Measurements from ENCODE around the gene FOXK2.
"Not testable (repeated sequence)": the region's sequence is repeated elsewhere in the genome, so short reads cannot be mapped to it uniquely, and the experiment has no call there.

The FOXK2 gene

GRCh38 chr17:82536512-82537201 lies 17.1 kb downstream of the FOXK2 start:
- H3K9me3 ChIP-seq (ENCODE audit: control insufficient read depth, insufficient read depth, low read length): no peaks in the 10 kb centered on the region
- no peaks in the 10 kb centered on the region for H3K36me3 ChIP-seq (ENCODE audit: insufficient read depth, low read length)
- no peak overlapping the region for H3K9ac ChIP-seq (ENCODE audit: low read depth, low read length)
- peaks cover 35% of the 10 kb centered on the region for H3K4me1 ChIP-seq (ENCODE audit: insufficient read depth, low read length)

- not testable (repeated sequence) for H3K9ac ChIP-seq (ENCODE audit: low read depth, low read length); H3K9me3 ChIP-seq (ENCODE audit: control insufficient read depth, insufficient read depth, low read length); H3K36me3 ChIP-seq (ENCODE audit: insufficient read depth, low read length)
- H3K4me1 ChIP-seq (ENCODE audit: insufficient read depth, low read length): peaks cover 35% of the 10 kb centered on the region
Measured at GRCh38 chr17:82537228-82537627, 17.7 kb downstream of the FOXK2 start.

DNA sequence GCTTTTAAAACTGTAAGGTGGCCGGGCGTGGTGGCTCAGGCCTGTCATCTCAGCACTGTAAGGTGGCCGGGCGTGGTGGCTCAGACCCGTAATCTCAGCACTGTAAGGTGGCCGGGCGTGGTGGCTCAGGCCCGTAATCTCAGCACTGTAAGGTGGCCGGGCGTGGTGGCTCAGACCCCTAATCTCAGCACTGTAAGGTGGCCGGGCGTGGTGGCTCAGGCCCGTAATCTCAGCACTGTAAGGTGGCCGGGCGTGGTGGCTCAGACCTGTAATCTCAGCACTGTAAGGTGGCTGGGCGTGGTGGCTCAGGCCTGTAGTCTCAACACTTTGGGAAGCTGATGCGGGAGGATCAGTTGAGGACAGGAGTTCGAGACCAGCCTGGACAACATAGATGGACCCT lies 19.5 kb downstream of the FOXK2 start:
- H3K9ac ChIP-seq (ENCODE audit: low read depth, low read length); H3K9me3 ChIP-seq (ENCODE audit: control insufficient read depth, insufficient read depth, low read length); H3K36me3 ChIP-seq (ENCODE audit: insufficient read depth, low read length): not testable (repeated sequence)
- H3K4me1 ChIP-seq (ENCODE audit: insufficient read depth, low read length): peaks cover 28% of the 10 kb centered on the region

- H3K36me3 ChIP-seq (ENCODE audit: insufficient read depth, low read length): no peaks in the 10 kb centered on the region
- H3K9me3 ChIP-seq (ENCODE audit: control insufficient read depth, insufficient read depth, low read length): no peaks in the 10 kb centered on the region
- H3K4me1 ChIP-seq (ENCODE audit: insufficient read depth, low read length): no peaks in the 10 kb centered on the region
- H3K9ac ChIP-seq (ENCODE audit: low read depth, low read length): no peak overlapping the region
Measured at GRCh38 chr17:82542439-82542838, 22.9 kb downstream of the FOXK2 start.

DNA sequence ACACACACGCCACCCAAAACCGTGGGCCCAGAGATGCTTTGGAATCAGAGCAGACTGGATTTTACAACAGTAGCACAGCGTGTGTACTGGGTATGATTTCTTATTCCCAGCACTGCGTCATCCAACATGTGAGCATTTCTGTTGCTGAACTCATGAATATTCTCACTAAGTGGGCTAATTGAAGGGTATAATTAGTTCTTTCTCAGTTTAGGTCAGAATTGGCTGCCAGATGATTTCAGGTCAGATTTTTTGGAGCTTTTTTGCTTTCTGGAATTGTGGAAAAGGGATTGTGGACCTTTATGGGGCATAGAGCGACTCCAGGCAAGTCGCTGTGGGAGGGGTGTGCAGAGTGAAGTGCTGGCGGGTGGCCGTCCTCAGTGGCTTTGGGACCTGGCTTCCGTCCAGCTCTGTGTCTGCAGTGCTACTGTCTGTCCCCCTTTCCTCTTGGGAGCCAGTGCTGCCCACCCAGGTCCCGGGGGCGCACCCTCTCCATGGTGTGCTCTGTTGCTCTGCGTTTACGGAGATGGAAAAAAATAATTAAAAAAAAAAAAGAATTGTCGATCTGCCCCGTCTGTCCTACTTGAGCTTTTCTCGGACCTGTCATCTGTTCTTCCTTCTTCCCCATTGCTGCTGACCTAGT lies 25.0 kb downstream of the FOXK2 start:
- H3K4me1 ChIP-seq (ENCODE audit: insufficient read depth, low read length): no peaks in the 10 kb centered on the region
- no peaks in the 10 kb centered on the region for H3K36me3 ChIP-seq (ENCODE audit: insufficient read depth, low read length)
- H3K9me3 ChIP-seq (ENCODE audit: control insufficient read depth, insufficient read depth, low read length): no peaks in the 10 kb centered on the region
- no peak overlapping the region for H3K9ac ChIP-seq (ENCODE audit: low read depth, low read length)

DNA sequence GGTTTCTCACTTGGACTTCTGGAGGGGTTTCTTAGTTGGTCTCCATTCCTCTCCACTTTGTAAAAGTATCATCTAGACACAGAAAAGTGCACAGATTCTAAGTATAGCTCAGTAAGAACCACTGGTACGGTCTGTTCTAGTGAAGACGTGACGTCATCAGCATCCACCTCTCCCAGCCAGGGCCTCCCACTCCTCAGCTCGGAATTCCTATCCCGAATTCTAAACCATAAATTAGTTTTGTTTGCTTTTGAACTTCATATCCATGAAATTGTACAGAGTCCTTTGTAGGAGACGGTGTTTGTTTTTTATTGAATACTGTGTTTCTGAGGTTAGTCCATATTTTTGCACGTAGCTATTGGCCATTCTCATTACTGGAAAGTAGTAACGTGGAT lies 25.5 kb downstream of the FOXK2 start:
- H3K4me1 ChIP-seq (ENCODE audit: insufficient read depth, low read length): no peaks in the 10 kb centered on the region
- no peaks in the 10 kb centered on the region for H3K36me3 ChIP-seq (ENCODE audit: insufficient read depth, low read length)
- H3K9ac ChIP-seq (ENCODE audit: low read depth, low read length): no peak overlapping the region
- no peaks in the 10 kb centered on the region for H3K9me3 ChIP-seq (ENCODE audit: control insufficient read depth, insufficient read depth, low read length)

GRCh38 chr17:82547981-82548380 lies 28.4 kb downstream of the FOXK2 start:
- Histone ChIP-seq H3K4me1 (ENCODE audit: insufficient read depth, low read length) (peaks cover 12% of the 10 kb centered on the region; the same call in 1 of the 2 replicates), H3K36me3 (ENCODE audit: insufficient read depth, low read length) (no peaks in the 10 kb centered on the region), H3K9ac (ENCODE audit: low read depth, low read length) (no peak overlapping the region), H3K9me3 (ENCODE audit: control insufficient read depth, insufficient read depth, low read length) (no peaks in the 10 kb centered on the region)

GRCh38 chr17:82548681-82549303 lies 29.3 kb downstream of the FOXK2 start:
- peaks cover 12% of the 10 kb centered on the region; the same call in 1 of the 2 replicates for H3K4me1 ChIP-seq (ENCODE audit: insufficient read depth, low read length)
- no peaks in the 10 kb centered on the region for H3K36me3 ChIP-seq (ENCODE audit: insufficient read depth, low read length)

DNA sequence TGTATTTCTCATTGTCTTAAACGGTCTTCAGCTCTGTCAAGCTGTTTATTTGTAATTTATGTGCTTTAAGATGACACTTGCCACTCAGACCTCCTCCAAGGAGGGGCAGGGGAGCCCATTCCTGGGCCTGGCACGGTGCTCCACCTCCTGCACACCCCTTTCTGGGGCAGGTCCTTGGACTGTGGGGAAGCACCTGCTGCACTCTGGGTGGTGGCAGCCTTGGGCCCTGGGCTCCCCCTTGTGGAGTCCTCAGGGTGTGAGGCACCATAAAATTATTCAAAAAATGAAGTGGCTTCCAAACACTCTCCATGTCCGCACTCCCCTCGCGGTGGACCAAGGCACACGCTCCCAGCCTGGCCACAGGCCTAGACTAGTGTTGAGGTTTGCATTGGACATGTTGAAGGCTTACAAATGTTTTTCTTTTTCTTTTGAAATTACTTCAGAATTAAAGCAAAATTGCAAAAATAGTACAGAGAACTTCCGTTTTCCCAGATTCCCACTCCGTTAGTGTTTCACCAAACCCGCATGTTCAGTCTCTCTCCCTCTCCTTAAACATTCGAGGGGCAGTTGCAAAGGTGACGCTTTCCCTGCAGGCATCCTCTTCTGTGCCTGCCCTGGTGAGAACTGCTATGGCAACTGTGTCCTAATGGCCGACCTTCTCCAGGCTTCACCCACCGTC lies 32.4 kb downstream of the FOXK2 start:
- H3K9ac ChIP-seq (ENCODE audit: low read depth, low read length): no peak overlapping the region

More at GRCh38 chr17:82548681-82549303, 29.3 kb downstream of the FOXK2 start:
- no peak overlapping the region for H3K9ac ChIP-seq (ENCODE audit: low read depth, low read length)
- H3K9me3 ChIP-seq (ENCODE audit: control insufficient read depth, insufficient read depth, low read length): no peaks in the 10 kb centered on the region

GRCh38 chr17:82552580-82552979 lies 33.0 kb downstream of the FOXK2 start:
- peaks cover 20% of the 10 kb centered on the region for H3K4me1 ChIP-seq (ENCODE audit: insufficient read depth, low read length)
- H3K9ac ChIP-seq (ENCODE audit: low read depth, low read length): no peak overlapping the region
- H3K36me3 ChIP-seq (ENCODE audit: insufficient read depth, low read length): no peaks in the 10 kb centered on the region
- no peaks in the 10 kb centered on the region for H3K9me3 ChIP-seq (ENCODE audit: control insufficient read depth, insufficient read depth, low read length)

More for the DNA sequence above, 32.4 kb downstream of the FOXK2 start:
- Histone ChIP-seq H3K9me3 (ENCODE audit: control insufficient read depth, insufficient read depth, low read length) (no peaks in the 10 kb centered on the region), H3K36me3 (ENCODE audit: insufficient read depth, low read length) (no peaks in the 10 kb centered on the region), H3K4me1 (ENCODE audit: insufficient read depth, low read length) (peaks cover 20% of the 10 kb centered on the region)

DNA sequence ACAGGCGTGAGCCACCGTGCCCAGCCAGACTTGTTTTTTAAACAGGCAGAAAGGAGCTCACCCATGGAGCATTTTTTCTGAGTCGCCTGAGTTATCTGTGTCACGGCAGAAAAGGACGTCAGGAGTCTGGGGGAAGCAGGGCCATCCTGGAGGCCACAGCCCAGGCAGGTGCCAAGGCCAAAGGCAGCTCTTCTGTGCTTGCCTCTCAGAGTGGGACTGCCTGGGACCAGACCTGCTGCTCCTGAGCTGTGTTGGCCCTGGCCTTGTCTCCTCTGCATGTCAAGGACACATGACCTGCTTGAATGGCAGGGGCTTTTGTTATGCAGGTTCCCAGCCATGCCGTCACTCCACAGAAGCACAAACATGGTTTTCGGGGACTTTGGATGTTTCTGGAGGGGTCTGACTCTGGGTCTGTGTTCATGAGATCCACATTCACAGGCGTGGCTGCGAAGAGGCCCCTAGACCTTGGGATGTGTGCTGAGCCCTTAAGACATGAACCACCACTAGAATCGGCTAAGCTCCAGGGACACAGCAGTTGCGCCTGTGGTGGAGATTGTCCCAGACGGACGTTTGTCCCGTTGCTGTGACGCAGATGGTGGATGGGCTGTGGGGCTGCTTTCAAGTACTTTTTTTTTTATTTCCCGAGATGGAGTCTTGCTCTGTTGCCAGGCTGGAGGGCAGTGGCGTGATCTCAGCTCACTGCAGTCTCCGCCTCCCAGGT lies 33.8 kb downstream of the FOXK2 start:
- no peaks in the 10 kb centered on the region for H3K36me3 ChIP-seq (ENCODE audit: insufficient read depth, low read length)
- no peak overlapping the region for H3K9ac ChIP-seq (ENCODE audit: low read depth, low read length)
- H3K9me3 ChIP-seq (ENCODE audit: control insufficient read depth, insufficient read depth, low read length): no peaks in the 10 kb centered on the region
- peaks cover 20% of the 10 kb centered on the region for H3K4me1 ChIP-seq (ENCODE audit: insufficient read depth, low read length)

DNA sequence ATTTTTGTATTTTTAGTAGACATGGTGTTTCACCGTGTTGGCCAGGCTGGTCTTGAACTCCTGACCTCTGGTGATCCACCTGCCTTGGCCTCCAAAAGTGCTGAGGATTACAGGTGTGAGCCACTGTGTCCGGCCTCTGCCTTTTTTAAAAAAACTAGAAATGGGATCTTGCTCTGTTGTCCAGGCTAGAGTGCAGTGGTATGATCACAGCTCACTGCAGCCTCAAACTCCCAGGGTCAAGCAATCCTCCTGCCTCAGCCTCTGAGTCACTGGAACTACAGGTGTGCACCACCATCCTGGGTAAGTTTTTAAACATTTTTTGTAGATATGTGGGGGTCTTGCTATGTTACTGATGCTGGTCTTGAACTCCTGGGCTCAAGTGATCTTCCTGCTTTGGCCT lies 38.0 kb downstream of the FOXK2 start:
- H3K9ac ChIP-seq (ENCODE audit: low read depth, low read length); H3K9me3 ChIP-seq (ENCODE audit: control insufficient read depth, insufficient read depth, low read length); H3K36me3 ChIP-seq (ENCODE audit: insufficient read depth, low read length): not testable (repeated sequence)
- peaks cover 21% of the 10 kb centered on the region for H3K4me1 ChIP-seq (ENCODE audit: insufficient read depth, low read length)

GRCh38 chr17:82559566-82560251 lies 40.2 kb downstream of the FOXK2 start:
- peaks cover 13% of the 10 kb centered on the region for H3K4me1 ChIP-seq (ENCODE audit: insufficient read depth, low read length)
- no peaks in the 10 kb centered on the region for H3K36me3 ChIP-seq (ENCODE audit: insufficient read depth, low read length)
- no peaks in the 10 kb centered on the region for H3K9me3 ChIP-seq (ENCODE audit: control insufficient read depth, insufficient read depth, low read length)
- H3K9ac ChIP-seq (ENCODE audit: low read depth, low read length): no peak overlapping the region

GRCh38 chr17:82560252-82560642 lies 40.7 kb downstream of the FOXK2 start:
- no peaks in the 10 kb centered on the region for H3K36me3 ChIP-seq (ENCODE audit: insufficient read depth, low read length)
- peaks cover 10% of the 10 kb centered on the region for H3K4me1 ChIP-seq (ENCODE audit: insufficient read depth, low read length)
- no peak overlapping the region for H3K9ac ChIP-seq (ENCODE audit: low read depth, low read length)
- no peaks in the 10 kb centered on the region for H3K9me3 ChIP-seq (ENCODE audit: control insufficient read depth, insufficient read depth, low read length)

Measured in ES-I3 (cell line).